ENCODE data around the gene PFN3. TPM values are rescaled to one million over a fixed set of nuclear protein-coding genes. Genes with fewer than 3 reads are reported as not detected.

PFN3 gene
- total RNA-seq, 1 donor from 2014 or later, result not detected

- H3K4me3 ChIP-seq (ENCODE audit: low read depth, low read length), result no peak overlapping the region
- no peak for TF ChIP-seq CTCF (IDR thresholded peaks at IDR 0.05; ENCODE audit: insufficient read depth, low read length, severe bottlenecking)
Observed at GRCh38 chr5:177438468-177438867, 38.0 kb upstream of the PFN3 start.

GRCh38 chr5:177437623-177438022 lies 37.2 kb upstream of the PFN3 start:
- no peak for DNase-seq (ENCODE audit: low read depth)
- no peaks in the 10 kb centered on the region for H3K27me3 ChIP-seq (ENCODE audit: control insufficient read depth, insufficient read depth, low read length)
- peaks cover 18% of the 10 kb centered on the region for H3K36me3 ChIP-seq (ENCODE audit: control insufficient read depth, insufficient read depth, low read length)
- TF ChIP-seq CTCF (IDR thresholded peaks at IDR 0.05; ENCODE audit: insufficient read depth, low read length, severe bottlenecking), result no peak
- no peak overlapping the region for H3K4me3 ChIP-seq (ENCODE audit: low read depth, low read length)
- FAIRE-seq, result peak; percentile 32

More at GRCh38 chr5:177438468-177438867, 38.0 kb upstream of the PFN3 start:
- DNase-seq (ENCODE audit: low read depth) (no peak), FAIRE-seq (no peak)
- H3K36me3 ChIP-seq (ENCODE audit: control insufficient read depth, insufficient read depth, low read length), result peaks cover 12% of the 10 kb centered on the region
- no peaks in the 10 kb centered on the region for H3K27me3 ChIP-seq (ENCODE audit: control insufficient read depth, insufficient read depth, low read length)

- H3K4me3 ChIP-seq (ENCODE audit: low read depth, low read length), result no peak overlapping the region
- FAIRE-seq (no peak), DNase-seq (ENCODE audit: low read depth) (no peak)
- H3K36me3 ChIP-seq (ENCODE audit: control insufficient read depth, insufficient read depth, low read length), result peaks cover 26% of the 10 kb centered on the region
- TF ChIP-seq CTCF (IDR thresholded peaks at IDR 0.05; ENCODE audit: insufficient read depth, low read length, severe bottlenecking), result no peak
- H3K27me3 ChIP-seq (ENCODE audit: control insufficient read depth, insufficient read depth, low read length), result no peaks in the 10 kb centered on the region
Observed at GRCh38 chr5:177435847-177436536, 35.5 kb upstream of the PFN3 start.

GRCh38 chr5:177434942-177435738 lies 34.7 kb upstream of the PFN3 start:
- no peaks in the 10 kb centered on the region for H3K27me3 ChIP-seq (ENCODE audit: control insufficient read depth, insufficient read depth, low read length)
- FAIRE-seq (no peak), DNase-seq (ENCODE audit: low read depth) (no peak)
- H3K36me3 ChIP-seq (ENCODE audit: control insufficient read depth, insufficient read depth, low read length), result peaks cover 28% of the 10 kb centered on the region
- TF ChIP-seq CTCF (IDR thresholded peaks at IDR 0.05; ENCODE audit: insufficient read depth, low read length, severe bottlenecking), result no peak
- H3K4me3 ChIP-seq (ENCODE audit: low read depth, low read length), result no peak overlapping the region

- no peak for FAIRE-seq
- TF ChIP-seq CTCF (IDR thresholded peaks at IDR 0.05; ENCODE audit: insufficient read depth, low read length, severe bottlenecking), result no peak
- DNase-seq (ENCODE audit: low read depth), result no peak
- Histone ChIP-seq H3K36me3 (ENCODE audit: control insufficient read depth, insufficient read depth, low read length) (peaks cover 28% of the 10 kb centered on the region), H3K4me3 (ENCODE audit: low read depth, low read length) (no peak overlapping the region), H3K27me3 (ENCODE audit: control insufficient read depth, insufficient read depth, low read length) (no peaks in the 10 kb centered on the region)
Observed at GRCh38 chr5:177434437-177434836, 34.0 kb upstream of the PFN3 start.

All from bronchial epithelial cell (primary cell).